Smooth muscle cell (in vitro differentiated cells): ENCODE measurements around the gene GAS7. TPM values are rescaled to one million over a fixed set of nuclear protein-coding genes. Genes with fewer than 3 reads are reported as not detected.

ENCODE experiments used
- DNase-seq: peaks from one replicate; lab custom pipeline; 2025; ENCODE audit not compliant: unreplicated experiment; lab: John Stamatoyannopoulos, UW
- H2AFZ ChIP-seq: fragments of 200-600 bp; sonication (generic); 2 replicates; pipeline ENCODE4 v1.6.0; 2016; ENCODE audit warnings: antibody characterized with exemption, low read depth, mild to moderate bottlenecking
- H3F3A ChIP-seq: fragments of 200-600 bp; sonication (generic); 2 replicates; pipeline ENCODE4 v1.6.0; 2017; ENCODE audit warnings: antibody characterized with exemption, low read depth
- H3K27ac ChIP-seq: fragments of 200-600 bp; sonication (generic); 2 replicates; pipeline ENCODE4 v1.5.1; 2016; ENCODE audit warnings: low read depth, mild to moderate bottlenecking
- H3K27me3 ChIP-seq: fragments of 200-600 bp; sonication (generic); 2 replicates; pipeline ENCODE4 v1.6.1; 2016; ENCODE audit warnings: low read depth, mild to moderate bottlenecking
- H3K36me3 ChIP-seq: fragments of 200-600 bp; sonication (generic); 2 replicates; pipeline ENCODE4 v1.5.1; 2016; ENCODE audit warnings: low read depth
- H3K4me1 ChIP-seq: fragments of 200-600 bp; sonication (generic); 2 replicates; pipeline ENCODE4 v1.5.1; 2016; ENCODE audit warnings: low read depth
- H3K4me2 ChIP-seq: fragments of 200-600 bp; sonication (generic); 2 replicates; pipeline ENCODE4 v1.6.0; 2016; ENCODE audit warnings: mild to moderate bottlenecking
- H3K4me3 ChIP-seq: fragments of 200-600 bp; sonication (generic); 2 replicates; pipeline ENCODE4 v1.5.1; 2016; ENCODE audit warnings: mild to moderate bottlenecking
- H3K79me2 ChIP-seq: fragments of 200-600 bp; sonication (generic); 2 replicates; pipeline ENCODE4 v1.6.0; 2016; ENCODE audit warnings: low read depth, mild to moderate bottlenecking
- H3K9ac ChIP-seq: fragments of 200-600 bp; sonication (generic); 2 replicates; pipeline ENCODE4 v1.6.0; 2016; ENCODE audit warnings: low read depth
- H3K9me3 ChIP-seq: fragments of 200-600 bp; sonication (generic); replicated peaks from 2 replicates; pipeline ENCODE4 v1.5.1; 2016; ENCODE audit warnings: low read depth
- H4K20me1 ChIP-seq: fragments of 200-600 bp; sonication (generic); 2 replicates; pipeline ENCODE4 v1.6.0; 2016; ENCODE audit warnings: low read depth
- CTCF ChIP-seq: fragments of 200-600 bp; sonication (generic); IDR thresholded peaks from 2 replicates; pipeline ENCODE4 v1.5.1; 2017; ENCODE audit warnings: borderline replicate concordance, mild to moderate bottlenecking, antibody characterized with exemption; ENCODE audit not compliant: insufficient read depth, poor library complexity, severe bottlenecking
- WGBS: methylation state at CpG from one replicate; pipeline ENCODE4 v1.1.7; 2016; ENCODE audit warnings: low lambda C conversion rate; 5-methylcytosine and 5-hydroxymethylcytosine counted together
- polyA plus RNA-seq: library from polyadenylated mRNA; unstranded; fragments of >200 nt; fragmentation: Nextera tagmentation; extraction: Ambion mirVana; gene quantifications from 2 replicates; pipeline ENCODE4 v1.2.1, GENCODE V29; 2016
- total RNA-seq: library from RNA; depleted of rRNA; stranded (reverse); fragments of >200 nt; gene quantifications from 2 replicates; pipeline ENCODE4 v1.2.3, GENCODE V29; 2014

GAS7 gene
- total and polyA plus RNA-seq, 2 experiments from 2014 or later = 86.8 to 103 TPM

GRCh38 chr17:10162096-10162495 lies 36.3 kb downstream of the GAS7 start:
- peaks cover 10% of the 10 kb centered on the region for H3F3A ChIP-seq
- H3K79me2 ChIP-seq = peaks cover 94% of the 10 kb centered on the region
- no peak overlapping the region for H3K9ac ChIP-seq
- H4K20me1 ChIP-seq = peaks cover 77% of the 10 kb centered on the region
- H3K27me3 ChIP-seq = no peaks in the 10 kb centered on the region
- TF ChIP-seq CTCF = no peak
- H3K4me3 ChIP-seq = no peak overlapping the region
- WGBS = 49% methylated on average over 5 of the region's 5 CpGs
- H3K27ac ChIP-seq = peak overlapping the region; percentile 65
- no peak overlapping the region for H2AFZ ChIP-seq
- no peak for DNase-seq
- no peaks in the 10 kb centered on the region for H3K36me3 ChIP-seq
- H3K9me3 ChIP-seq = no peaks in the 10 kb centered on the region
- H3K4me1 ChIP-seq = no peaks in the 10 kb centered on the region
- H3K4me2 ChIP-seq = peak overlapping the region; percentile 13

- TF ChIP-seq CTCF = no peak
- Histone ChIP-seq H3F3A (peaks cover 10% of the 10 kb centered on the region), H3K4me2 (no peak overlapping the region), H3K36me3 (no peaks in the 10 kb centered on the region), H3K9ac (no peak overlapping the region), H3K4me3 (no peak overlapping the region), H3K4me1 (peaks cover 5% of the 10 kb centered on the region), H4K20me1 (peaks cover 78% of the 10 kb centered on the region), H3K9me3 (no peaks in the 10 kb centered on the region), H3K79me2 (peaks cover 95% of the 10 kb centered on the region), H2AFZ (no peak overlapping the region), H3K27ac (peak overlapping the region; percentile 65), H3K27me3 (no peaks in the 10 kb centered on the region)
- 80% methylated on average over 5 of the region's 5 CpGs for WGBS
- no peak for DNase-seq
These were observed 37.0 kb downstream of the GAS7 start for GRCh38 chr17:10161386-10161785.

GRCh38 chr17:10156948-10157607 lies 41.3 kb downstream of the GAS7 start:
- H2AFZ ChIP-seq = no peak overlapping the region
- H4K20me1 ChIP-seq = peaks cover 85% of the 10 kb centered on the region
- WGBS = 29% methylated on average over 11 of the region's 11 CpGs
- H3K9me3 ChIP-seq = no peaks in the 10 kb centered on the region
- H3K4me3 ChIP-seq = no peak overlapping the region
- no peak overlapping the region for H3K9ac ChIP-seq
- H3K27ac ChIP-seq = peak overlapping the region; percentile 53
- no peaks in the 10 kb centered on the region for H3K36me3 ChIP-seq
- no peaks in the 10 kb centered on the region for H3K27me3 ChIP-seq
- H3K4me1 ChIP-seq = peaks cover 6% of the 10 kb centered on the region
- H3K79me2 ChIP-seq = peaks cover 95% of the 10 kb centered on the region
- peak overlapping the region; percentile 44 for H3K4me2 ChIP-seq
- peaks cover 2% of the 10 kb centered on the region for H3F3A ChIP-seq
- no peak for DNase-seq
- no peak for TF ChIP-seq CTCF

GRCh38 chr17:10156599-10156947 lies 41.8 kb downstream of the GAS7 start:
- Histone ChIP-seq H3K27ac (peak overlapping the region; percentile 53), H3K79me2 (peaks cover 97% of the 10 kb centered on the region), H3F3A (no peaks in the 10 kb centered on the region), H3K27me3 (no peaks in the 10 kb centered on the region), H2AFZ (no peak overlapping the region), H3K36me3 (no peaks in the 10 kb centered on the region), H3K4me1 (peaks cover 6% of the 10 kb centered on the region), H3K9me3 (no peaks in the 10 kb centered on the region), H3K4me2 (peak overlapping the region; percentile 44), H3K9ac (no peak overlapping the region), H3K4me3 (no peak overlapping the region), H4K20me1 (peaks cover 87% of the 10 kb centered on the region)
- DNase-seq = no peak
- TF ChIP-seq CTCF = no peak
- WGBS = 75% methylated on average over 4 of the region's 4 CpGs
